ENCODE measurements around the gene SRP68.

DNA sequence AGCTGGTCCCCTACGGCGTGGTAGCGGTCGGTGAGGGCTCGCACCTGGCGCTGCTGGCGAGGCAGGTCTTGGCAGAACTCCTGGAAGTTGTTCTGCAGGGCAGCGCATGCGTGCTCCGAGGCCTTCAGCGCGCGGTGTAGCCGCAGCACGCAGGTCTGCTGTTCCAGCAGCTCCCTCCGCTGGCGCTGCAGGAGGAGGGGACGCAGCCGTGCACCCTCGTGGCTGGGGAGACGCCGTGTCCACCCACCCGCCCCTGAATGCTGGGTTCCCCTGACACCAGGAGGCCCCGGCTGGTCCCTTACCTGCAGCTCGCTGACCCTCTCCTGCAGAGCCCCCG lies 57.4 kb downstream of the SRP68 start:
- TF ChIP-seq, protein P1, sequence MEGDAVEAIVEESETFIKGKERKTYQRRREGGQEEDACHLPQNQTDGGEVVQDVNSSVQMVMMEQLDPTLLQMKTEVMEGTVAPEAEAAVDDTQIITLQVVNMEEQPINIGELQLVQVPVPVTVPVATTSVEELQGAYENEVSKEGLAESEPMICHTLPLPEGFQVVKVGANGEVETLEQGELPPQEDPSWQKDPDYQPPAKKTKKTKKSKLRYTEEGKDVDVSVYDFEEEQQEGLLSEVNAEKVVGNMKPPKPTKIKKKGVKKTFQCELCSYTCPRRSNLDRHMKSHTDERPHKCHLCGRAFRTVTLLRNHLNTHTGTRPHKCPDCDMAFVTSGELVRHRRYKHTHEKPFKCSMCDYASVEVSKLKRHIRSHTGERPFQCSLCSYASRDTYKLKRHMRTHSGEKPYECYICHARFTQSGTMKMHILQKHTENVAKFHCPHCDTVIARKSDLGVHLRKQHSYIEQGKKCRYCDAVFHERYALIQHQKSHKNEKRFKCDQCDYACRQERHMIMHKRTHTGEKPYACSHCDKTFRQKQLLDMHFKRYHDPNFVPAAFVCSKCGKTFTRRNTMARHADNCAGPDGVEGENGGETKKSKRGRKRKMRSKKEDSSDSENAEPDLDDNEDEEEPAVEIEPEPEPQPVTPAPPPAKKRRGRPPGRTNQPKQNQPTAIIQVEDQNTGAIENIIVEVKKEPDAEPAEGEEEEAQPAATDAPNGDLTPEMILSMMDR (IDR thresholded peaks at IDR 0.05) = no peak
- TF ChIP-seq EZH2 (IDR thresholded peaks at IDR 0.05; ENCODE audit: borderline replicate concordance, insufficient read depth, low read depth, low read length, poor library complexity, severe bottlenecking) = no peak
